GM12872 (cell line): ENCODE data around the gene TIRAP.

Source experiments
- TF ChIP-seq, protein P1 (sequence below): IDR thresholded peaks from 3 replicates; pipeline ENCODE4 v1.5.1; 2011; ENCODE audit warnings: low read depth, mild to moderate bottlenecking, low read length, moderate library complexity; ENCODE audit not compliant: insufficient read depth

The TIRAP gene

GRCh38 chr11:126257764-126258163, 25.1 kb upstream of the TIRAP start:
- TF ChIP-seq, protein P1, sequence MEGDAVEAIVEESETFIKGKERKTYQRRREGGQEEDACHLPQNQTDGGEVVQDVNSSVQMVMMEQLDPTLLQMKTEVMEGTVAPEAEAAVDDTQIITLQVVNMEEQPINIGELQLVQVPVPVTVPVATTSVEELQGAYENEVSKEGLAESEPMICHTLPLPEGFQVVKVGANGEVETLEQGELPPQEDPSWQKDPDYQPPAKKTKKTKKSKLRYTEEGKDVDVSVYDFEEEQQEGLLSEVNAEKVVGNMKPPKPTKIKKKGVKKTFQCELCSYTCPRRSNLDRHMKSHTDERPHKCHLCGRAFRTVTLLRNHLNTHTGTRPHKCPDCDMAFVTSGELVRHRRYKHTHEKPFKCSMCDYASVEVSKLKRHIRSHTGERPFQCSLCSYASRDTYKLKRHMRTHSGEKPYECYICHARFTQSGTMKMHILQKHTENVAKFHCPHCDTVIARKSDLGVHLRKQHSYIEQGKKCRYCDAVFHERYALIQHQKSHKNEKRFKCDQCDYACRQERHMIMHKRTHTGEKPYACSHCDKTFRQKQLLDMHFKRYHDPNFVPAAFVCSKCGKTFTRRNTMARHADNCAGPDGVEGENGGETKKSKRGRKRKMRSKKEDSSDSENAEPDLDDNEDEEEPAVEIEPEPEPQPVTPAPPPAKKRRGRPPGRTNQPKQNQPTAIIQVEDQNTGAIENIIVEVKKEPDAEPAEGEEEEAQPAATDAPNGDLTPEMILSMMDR: no peak

- TF ChIP-seq, protein P1: no peak
Observed at GRCh38 chr11:126262216-126262615, 20.7 kb upstream of the TIRAP start.

GRCh38 chr11:126263489-126263888, 19.4 kb upstream of the TIRAP start:
- TF ChIP-seq, protein P1: no peak

DNA sequence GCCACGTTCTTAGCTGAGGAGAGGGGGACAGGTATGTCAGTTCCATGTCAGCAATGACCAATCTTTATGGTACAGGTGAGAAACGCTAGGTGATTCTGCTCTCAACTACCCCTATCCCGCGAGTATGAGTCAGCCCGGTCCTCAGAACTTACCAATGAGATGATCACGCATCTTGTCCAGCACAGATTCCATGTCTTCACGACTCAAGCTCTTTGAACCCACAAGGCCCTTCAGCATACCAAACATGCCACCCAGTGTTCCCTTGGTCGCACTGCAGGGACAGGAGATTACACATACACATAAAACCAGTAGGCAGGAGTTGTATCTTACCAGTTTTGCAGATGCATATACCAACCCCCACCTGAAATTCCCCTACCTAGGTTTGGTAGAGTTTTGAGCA, 17.1 kb upstream of the TIRAP start:
- TF ChIP-seq, protein P1: no peak

DNA sequence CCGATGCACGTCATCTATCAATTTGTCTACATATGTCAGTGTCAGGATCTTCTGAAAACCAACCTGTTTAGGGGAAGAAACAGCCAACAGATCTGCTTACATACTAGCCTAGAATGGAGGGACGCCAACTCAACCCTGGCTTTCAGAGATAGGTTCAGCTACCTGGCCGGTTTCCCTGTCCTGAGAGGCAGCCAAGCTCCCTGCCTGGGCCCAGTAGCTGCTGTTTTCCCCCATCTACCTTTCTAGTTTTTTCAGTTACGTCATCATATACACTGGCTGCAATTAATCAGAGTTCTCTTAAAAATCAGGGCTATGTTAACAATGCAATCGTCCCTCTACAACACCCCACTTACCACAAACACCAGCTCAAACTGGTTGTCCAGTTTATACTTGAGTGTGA, 15.2 kb upstream of the TIRAP start:
- TF ChIP-seq, protein P1: no peak

- TF ChIP-seq, protein P1: no peak
Observed at GRCh38 chr11:126268361-126268707, 14.6 kb upstream of the TIRAP start.

DNA sequence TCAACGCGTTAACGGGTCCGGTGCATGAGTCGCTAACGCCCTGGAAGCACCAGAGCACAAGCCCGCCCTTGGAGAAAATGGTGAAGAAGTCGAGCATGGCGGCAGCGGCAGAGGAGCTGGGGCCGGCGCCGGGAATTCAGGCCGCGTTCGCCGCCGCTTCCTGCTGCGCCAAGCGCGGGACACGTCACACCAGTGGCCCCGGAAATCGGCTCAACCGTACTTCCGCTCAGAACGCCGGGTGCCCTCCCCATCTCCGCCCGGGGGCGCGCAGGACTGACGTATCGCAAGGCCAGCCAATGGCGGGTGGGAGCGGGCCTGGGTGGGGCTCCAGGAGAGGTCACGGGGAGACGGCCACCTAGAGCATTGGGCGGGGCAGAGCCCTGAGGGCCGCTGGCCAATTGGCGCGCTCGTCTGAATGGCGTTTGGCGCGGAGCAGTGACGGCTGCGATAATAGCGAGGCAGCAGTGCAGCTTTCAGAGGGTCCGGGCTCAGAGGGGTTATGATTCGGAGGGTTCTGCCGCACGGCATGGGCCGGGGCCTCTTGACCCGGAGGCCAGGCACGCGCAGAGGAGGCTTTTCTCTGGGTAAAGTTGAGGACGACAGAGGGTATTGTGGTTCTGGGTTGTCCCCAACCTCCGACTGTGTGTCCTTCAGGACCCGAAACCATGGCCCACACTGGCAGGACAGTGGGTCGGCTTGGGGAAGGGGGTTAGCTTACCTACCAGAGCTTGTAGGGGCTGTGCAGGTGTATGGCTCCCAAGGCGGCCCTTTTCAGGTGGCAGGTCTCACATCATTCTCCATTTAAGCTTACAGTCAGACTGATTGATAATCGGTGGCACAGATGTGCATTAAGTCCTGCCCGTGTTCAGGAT, 13.9 kb upstream of the TIRAP start, which contains the start of the genes FOXRED1 and SRPRA:
TSS of gene FOXRED1 (plus strand) at position 447 of the 872 bp plus-strand sequence. CDS start at position 500, 53 bp downstream.
TSS of gene SRPRA (minus strand) at position 188 of the 872 bp plus-strand sequence. CDS start at position 97, 91 bp downstream.
- TF ChIP-seq, protein P1: no peak
